Muscle layer of colon (tissue), 2 donors: ENCODE data around the gene CLEC4G.

Experiments used
- H3K27ac ChIP-seq: one replicate; pipeline ENCODE4 v1.7.0; 2013; ENCODE audit warnings: low read depth, mild to moderate bottlenecking, low read length, moderate library complexity
- H3K27me3 ChIP-seq, 2 donors: one replicate each; pipeline ENCODE4 v1.7.0; 2013; ENCODE audit warnings: low read length in 2 of 2, mild to moderate bottlenecking in 2 of 2; ENCODE audit not compliant: insufficient read depth in 2 of 2, control insufficient read depth in 1 of 2
- H3K36me3 ChIP-seq: one replicate; pipeline ENCODE4 v1.7.0; 2013; ENCODE audit warnings: mild to moderate bottlenecking, low read length; ENCODE audit not compliant: insufficient read depth
- H3K4me1 ChIP-seq: one replicate; pipeline ENCODE4 v1.7.0; 2013; ENCODE audit warnings: mild to moderate bottlenecking, low read length; ENCODE audit not compliant: insufficient read depth
- H3K4me3 ChIP-seq, 2 donors: one replicate each; pipeline ENCODE4 v1.7.0; 2013; ENCODE audit warnings: low read length in 2 of 2, low read depth in 1 of 2, mild to moderate bottlenecking in 1 of 2, moderate library complexity in 1 of 2
- H3K9ac ChIP-seq: one replicate; pipeline ENCODE4 v1.7.0; 2013; ENCODE audit warnings: low read length
- H3K9me3 ChIP-seq: one replicate; pipeline ENCODE4 v1.7.0; 2013; ENCODE audit warnings: mild to moderate bottlenecking, low read length
- donor health status: abdominal sarcoma.
- donor health status: Adenocarcinoma of cecum.

CLEC4G gene

GRCh38 chr19:7685546-7686445 lies 46.1 kb downstream of the CLEC4G start:
- Histone ChIP-seq H3K4me3 (no peak overlapping the region), H3K4me1 (peaks cover 6% of the 10 kb centered on the region), H3K9me3 (no peaks in the 10 kb centered on the region), H3K9ac (no peak overlapping the region), H3K27me3 (peaks cover 0 to 15% of the 10 kb centered on the region in 2 donors), H3K27ac (no peak overlapping the region), H3K36me3 (peaks cover 5% of the 10 kb centered on the region)

- H3K4me1 ChIP-seq, result peaks cover 6% of the 10 kb centered on the region
- peaks cover 5% of the 10 kb centered on the region for H3K36me3 ChIP-seq
- peak overlapping the region; percentile 87 to 98 for H3K4me3 ChIP-seq
- no peaks in the 10 kb centered on the region for H3K9me3 ChIP-seq
- peak overlapping the region; percentile 84 for H3K9ac ChIP-seq
- H3K27me3 ChIP-seq, result peaks cover 0 to 5% of the 10 kb centered on the region in 2 donors
- H3K27ac ChIP-seq, result peak overlapping the region; percentile 42
Observed at GRCh38 chr19:7682175-7682855, 49.6 kb downstream of the CLEC4G start.

GRCh38 chr19:7681340-7682174 lies 50.4 kb downstream of the CLEC4G start:
- peak overlapping the region; percentile 87 for H3K27ac ChIP-seq
- peak overlapping the region; percentile 84 for H3K9ac ChIP-seq
- peaks cover 6% of the 10 kb centered on the region for H3K4me1 ChIP-seq
- H3K36me3 ChIP-seq, result peaks cover 5% of the 10 kb centered on the region
- H3K9me3 ChIP-seq, result no peaks in the 10 kb centered on the region
- H3K27me3 ChIP-seq, result peaks cover 0 to 5% of the 10 kb centered on the region in 2 donors
- H3K4me3 ChIP-seq, result peak overlapping the region; percentile 87 to 98

DNA sequence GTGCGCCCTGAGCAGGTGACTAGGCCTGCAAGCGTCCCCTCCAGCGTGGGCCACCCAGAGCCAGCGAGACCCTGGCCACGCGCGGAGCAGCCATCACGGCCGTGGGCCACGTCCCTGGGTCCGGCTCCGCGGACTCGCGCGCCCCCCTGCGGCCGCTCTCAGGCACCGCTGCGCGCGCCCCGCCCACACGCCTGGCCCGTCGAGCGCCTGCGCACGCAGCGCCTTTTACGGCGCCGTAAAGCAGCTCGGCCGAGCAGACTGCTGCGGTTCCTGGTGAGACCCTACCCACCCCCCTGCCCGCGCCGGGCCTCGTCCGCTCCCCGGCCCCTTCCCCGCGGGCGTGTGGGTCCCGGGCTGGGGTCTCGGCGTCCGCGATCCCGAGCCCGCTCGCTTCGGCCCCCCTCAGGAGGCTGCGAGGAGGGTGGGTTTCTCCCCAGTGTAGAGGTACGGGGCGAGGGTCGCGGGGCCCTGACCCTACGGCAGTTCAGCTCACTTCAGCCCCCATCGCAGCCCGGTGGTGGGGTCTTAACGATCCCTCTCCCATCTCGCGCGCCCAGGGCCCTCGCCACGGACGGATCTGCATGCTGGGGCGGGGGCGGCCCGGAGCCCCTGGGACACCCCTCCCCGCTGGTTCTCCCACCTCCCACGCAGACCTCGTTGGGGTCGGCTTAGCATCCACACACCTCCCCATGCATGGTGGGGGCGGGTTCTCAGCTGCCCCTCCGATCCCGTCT lies 51.1 kb downstream of the CLEC4G start, which contains the start of gene TRAPPC5:
Gene TRAPPC5, plus strand, starts transcription at position 228 of the 734 bp plus-strand sequence. CDS start 1,421 bp downstream, outside the sequence.
- H3K4me3 ChIP-seq, result peak within 1 kb of the TSS; percentile 87 to 98
- peak within 1 kb of the TSS; percentile 84 for H3K9ac ChIP-seq
- peak within 1 kb of the TSS; percentile 87 for H3K27ac ChIP-seq
- H3K4me1 ChIP-seq, result peaks cover 6% of the 10 kb centered on the region
- peaks cover 5% of the 10 kb centered on the region for H3K36me3 ChIP-seq
- peaks cover 0 to 5% of the 10 kb centered on the region in 2 donors for H3K27me3 ChIP-seq
- no peaks in the 10 kb centered on the region for H3K9me3 ChIP-seq

DNA sequence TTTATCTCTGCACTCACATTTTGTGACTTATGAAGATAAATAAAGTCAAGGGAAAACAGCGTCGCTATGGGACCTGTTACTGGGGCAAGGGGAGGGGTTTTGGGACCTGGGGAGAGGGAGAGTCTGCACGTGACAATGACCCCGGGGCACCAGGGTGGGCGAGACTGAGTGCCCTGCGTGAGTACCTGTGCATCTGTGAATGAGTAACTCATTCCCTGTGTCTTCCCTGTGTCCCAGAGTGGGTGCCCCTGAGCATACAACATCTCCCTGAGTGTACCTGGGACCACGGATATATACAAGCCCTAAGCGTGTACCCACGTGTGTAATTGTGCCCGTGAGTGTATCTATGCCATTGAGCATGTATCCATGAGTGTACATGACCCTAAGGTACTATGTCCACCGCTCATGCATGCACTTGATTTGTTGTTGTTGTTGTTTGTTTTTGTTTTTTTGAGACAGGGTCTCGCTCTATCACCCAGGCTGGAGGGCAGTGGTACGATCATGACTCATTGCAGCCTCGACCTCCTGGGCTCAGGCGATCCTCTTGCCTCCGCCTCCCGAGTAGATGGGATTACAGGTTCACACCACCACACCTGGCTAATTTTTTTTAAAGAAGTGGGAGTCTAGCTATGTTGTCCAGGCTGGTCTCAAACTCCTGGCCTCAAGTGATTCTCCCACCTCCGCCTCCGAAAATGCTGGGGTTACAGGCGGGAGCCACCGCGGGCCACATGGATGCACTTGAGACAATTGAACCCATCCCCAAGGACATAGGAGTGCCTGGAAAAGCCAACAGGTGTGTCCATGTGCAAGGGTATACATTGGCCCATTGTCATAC lies 51.9 kb downstream of the CLEC4G start:
- Histone ChIP-seq H3K9me3 (no peaks in the 10 kb centered on the region), H3K36me3 (peaks cover 5% of the 10 kb centered on the region), H3K4me1 (peaks cover 6% of the 10 kb centered on the region), H3K9ac (no peak overlapping the region), H3K27me3 (peaks cover 0 to 5% of the 10 kb centered on the region in 2 donors), H3K27ac (no peak overlapping the region), H3K4me3 (peak overlapping the region in 1 of 2 donors; percentile 87)

DNA sequence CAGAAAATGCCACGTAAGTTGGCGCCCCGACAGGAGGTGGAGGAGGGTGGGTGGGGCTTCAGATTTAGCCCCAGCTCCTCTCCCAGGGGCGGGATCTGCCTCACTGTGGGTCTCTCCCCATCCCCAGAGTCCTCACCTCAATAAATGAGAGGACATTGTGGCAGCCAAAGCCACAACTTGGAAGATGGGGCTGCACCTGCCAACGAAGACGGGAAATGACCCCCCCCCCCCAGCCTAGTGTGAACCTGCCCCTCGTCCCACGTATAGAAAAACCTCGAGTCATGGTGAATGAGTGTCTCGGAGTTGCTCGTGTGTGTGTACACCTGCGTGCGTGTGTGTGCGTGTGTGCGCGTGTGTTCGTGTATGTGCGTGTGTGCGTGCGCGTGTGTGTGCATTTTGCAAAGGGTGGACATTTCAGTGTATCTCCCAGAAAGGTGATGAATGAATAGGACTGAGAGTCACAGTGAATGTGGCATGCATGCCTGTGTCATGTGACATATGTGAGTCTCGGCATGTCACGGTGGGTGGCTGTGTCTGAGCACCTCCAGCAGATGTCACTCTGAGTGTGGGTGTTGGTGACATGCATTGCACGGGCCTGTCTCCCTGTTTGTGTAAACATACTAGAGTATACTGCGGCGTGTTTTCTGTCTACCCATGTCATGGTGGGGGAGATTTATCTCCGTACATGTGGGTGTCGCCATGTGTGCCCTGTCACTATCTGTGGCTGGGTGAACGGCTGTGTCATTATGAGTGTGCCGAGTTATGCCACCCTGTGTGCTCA lies 52.7 kb downstream of the CLEC4G start:
- H3K9me3 ChIP-seq, result no peaks in the 10 kb centered on the region
- no peak overlapping the region for H3K27ac ChIP-seq
- H3K4me1 ChIP-seq, result peaks cover 6% of the 10 kb centered on the region
- no peak overlapping the region for H3K9ac ChIP-seq
- H3K27me3 ChIP-seq, result peaks cover 0 to 5% of the 10 kb centered on the region in 2 donors
- no peak overlapping the region for H3K4me3 ChIP-seq
- H3K36me3 ChIP-seq, result peaks cover 5% of the 10 kb centered on the region
